ENCODE results near the gene CARS1. TPM values are rescaled to one million over a fixed set of nuclear protein-coding genes. Genes with fewer than 3 reads are reported as not detected.

The CARS1 gene
- 10 to 100 TPM; 74.6 to 81.5 TPM for total RNA-seq

DNA sequence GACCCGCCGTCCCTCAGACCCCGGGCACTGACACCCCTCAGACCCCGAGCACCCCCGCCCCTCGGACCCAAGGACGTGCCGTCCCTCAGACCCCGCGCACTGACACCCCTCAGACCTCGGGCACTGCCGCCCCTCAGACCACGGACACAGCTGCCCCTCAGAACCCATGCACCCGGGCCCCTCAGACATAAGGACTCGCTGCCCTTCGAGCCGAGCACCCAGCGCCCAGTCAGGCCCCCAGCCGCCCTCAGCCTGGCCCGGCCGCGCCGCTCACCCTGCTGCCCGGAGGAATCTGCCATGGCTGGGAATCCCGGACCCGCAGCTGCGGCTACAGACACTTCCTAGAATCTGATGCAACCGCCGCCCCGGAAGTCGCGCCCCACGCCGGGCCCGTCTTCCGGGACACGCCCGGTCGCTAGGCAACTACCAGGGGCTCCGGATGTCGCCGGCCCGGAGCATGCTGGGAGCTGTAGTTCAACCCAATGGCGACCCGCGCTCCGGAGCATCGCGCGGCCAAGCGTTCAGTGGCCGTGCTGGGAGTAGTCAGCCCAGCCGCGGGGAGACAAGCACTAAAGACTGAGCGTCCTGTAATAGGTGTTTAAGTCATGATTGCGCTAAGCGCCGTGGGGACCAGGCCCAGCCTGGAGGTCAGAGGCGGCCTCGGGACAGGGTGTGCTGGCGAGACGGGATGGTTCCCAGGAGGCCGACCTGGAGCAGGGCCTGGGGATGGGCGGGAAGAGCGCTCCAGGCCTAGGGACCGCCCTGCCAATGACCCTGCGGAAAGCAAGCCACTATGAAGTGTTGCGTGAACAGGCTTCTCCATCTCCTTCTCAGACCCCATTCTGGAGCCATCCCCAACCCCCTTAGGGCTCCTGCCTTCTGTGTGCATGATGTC, at the start of gene CARS1:
TSS of gene CARS1 (minus strand) at position 355 of the 895 bp plus-strand sequence. CDS start at position 299, 56 bp downstream.
- peaks cover 20% of the 10 kb centered on the region for H3K36me3 Mint-ChIP-seq (ENCODE audit: low read depth)
- H3K4me3 Mint-ChIP-seq = peak within 1 kb of the TSS; percentile 87
- ChIA-PET CTCF (interaction anchor here (0.6 to 1.7 kb wide), 6 partner anchors 8 to 351 kb away, joined by 3 to 5 read pairs (median 3); no protein-coding TSS in a partner anchor), POLR2A (interaction anchor here (0.6 to 2.2 kb wide), 7 partner anchors 12 to 68 kb away, joined by 3 to 7 read pairs (median 6); no protein-coding TSS in a partner anchor)
- ATAC-seq = peak; percentile 94
- H3K9me3 Mint-ChIP-seq (ENCODE audit: insufficient read depth) = no peaks in the 10 kb centered on the region
- H3K27me3 Mint-ChIP-seq (ENCODE audit: low read depth) = no peaks in the 10 kb centered on the region
- H3K27ac Mint-ChIP-seq = peak within 1 kb of the TSS; percentile 90
- H3K4me1 Mint-ChIP-seq (ENCODE audit: low read depth) = peaks cover 43% of the 10 kb centered on the region
- DNase-seq = peak; percentile 96

- Mint-ChIP-seq H3K4me1 (ENCODE audit: low read depth) (no peaks in the 10 kb centered on the region), H3K36me3 (ENCODE audit: low read depth) (no peaks in the 10 kb centered on the region), H3K27ac (no peak overlapping the region), H3K9me3 (ENCODE audit: insufficient read depth) (no peaks in the 10 kb centered on the region), H3K27me3 (ENCODE audit: low read depth) (no peaks in the 10 kb centered on the region), H3K4me3 (no peak overlapping the region)
- CTCF ChIA-PET = no interaction called here
- DNase-seq (no peak), ATAC-seq (no peak)
- POLR2A ChIA-PET = no interaction called here
Observed at GRCh38 chr11:3105791-3106735, 48.8 kb upstream of the CARS1 start.

- Mint-ChIP-seq H3K4me1 (ENCODE audit: low read depth) (peaks cover 2% of the 10 kb centered on the region), H3K4me3 (no peak overlapping the region), H3K27ac (no peak overlapping the region), H3K36me3 (ENCODE audit: low read depth) (no peaks in the 10 kb centered on the region), H3K9me3 (ENCODE audit: insufficient read depth) (no peaks in the 10 kb centered on the region), H3K27me3 (ENCODE audit: low read depth) (no peaks in the 10 kb centered on the region)
- DNase-seq = no peak
- ChIA-PET POLR2A (no interaction called here), CTCF (interaction anchor here (1.3 kb wide), 1 partner anchor 9 kb away, joined by 3 read pairs; no protein-coding TSS in a partner anchor)
- ATAC-seq = no peak
Observed at GRCh38 chr11:3104961-3105790, 48.0 kb upstream of the CARS1 start.

GRCh38 chr11:3104051-3104714, 47.0 kb upstream of the CARS1 start:
- Mint-ChIP-seq H3K27ac (no peak overlapping the region), H3K4me3 (no peak overlapping the region), H3K4me1 (ENCODE audit: low read depth) (peaks cover 6% of the 10 kb centered on the region), H3K27me3 (ENCODE audit: low read depth) (no peaks in the 10 kb centered on the region), H3K36me3 (ENCODE audit: low read depth) (no peaks in the 10 kb centered on the region), H3K9me3 (ENCODE audit: insufficient read depth) (no peaks in the 10 kb centered on the region)
- POLR2A ChIA-PET = no interaction called here
- CTCF ChIA-PET = interaction anchor here (1.3 kb wide), 1 partner anchor 10 kb away, joined by 3 read pairs; no protein-coding TSS in a partner anchor
- ATAC-seq (peak; percentile 21), DNase-seq (no peak)

DNA sequence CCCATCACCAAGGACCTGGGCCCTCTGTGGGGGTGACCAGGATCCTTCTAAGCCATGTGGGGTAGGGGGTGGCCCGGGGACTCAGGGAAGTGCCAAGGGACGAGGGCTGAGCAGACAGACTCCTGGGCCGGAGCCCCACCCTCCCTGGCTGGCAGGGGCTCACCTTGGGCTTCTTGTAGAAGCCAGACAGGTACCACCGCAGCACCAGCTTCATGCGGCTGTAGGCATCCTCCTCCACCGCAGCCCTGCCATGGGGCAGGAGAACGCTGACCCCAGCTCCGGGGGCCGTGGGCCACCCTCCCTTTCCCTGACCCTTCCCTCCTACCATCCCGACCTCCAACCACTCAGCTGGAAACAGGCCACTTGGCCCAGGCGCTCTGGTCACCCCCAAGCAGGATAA, 45.9 kb upstream of the CARS1 start:
- no peak overlapping the region for H3K27ac Mint-ChIP-seq
- no peaks in the 10 kb centered on the region for H3K27me3 Mint-ChIP-seq (ENCODE audit: low read depth)
- H3K4me1 Mint-ChIP-seq (ENCODE audit: low read depth) = peaks cover 10% of the 10 kb centered on the region
- no peak for DNase-seq
- no peaks in the 10 kb centered on the region for H3K9me3 Mint-ChIP-seq (ENCODE audit: insufficient read depth)
- POLR2A ChIA-PET = no interaction called here
- H3K36me3 Mint-ChIP-seq (ENCODE audit: low read depth) = no peaks in the 10 kb centered on the region
- H3K4me3 Mint-ChIP-seq = no peak overlapping the region
- CTCF ChIA-PET = interaction anchor here (1.1 kb wide), 1 partner anchor 12 kb away, joined by 3 read pairs; no protein-coding TSS in a partner anchor
- no peak for ATAC-seq

GRCh38 chr11:3102641-3102921, 45.4 kb upstream of the CARS1 start:
- CTCF ChIA-PET = interaction anchor here (1.1 kb wide), 1 partner anchor 11 kb away, joined by 3 read pairs; no protein-coding TSS in a partner anchor
- Mint-ChIP-seq H3K36me3 (ENCODE audit: low read depth) (no peaks in the 10 kb centered on the region), H3K4me1 (ENCODE audit: low read depth) (peaks cover 10% of the 10 kb centered on the region), H3K27ac (no peak overlapping the region), H3K4me3 (no peak overlapping the region), H3K27me3 (ENCODE audit: low read depth) (no peaks in the 10 kb centered on the region), H3K9me3 (ENCODE audit: insufficient read depth) (no peaks in the 10 kb centered on the region)
- POLR2A ChIA-PET = no interaction called here
- ATAC-seq (no peak), DNase-seq (no peak)

GRCh38 chr11:3101921-3102640, 44.9 kb upstream of the CARS1 start:
- Mint-ChIP-seq H3K27ac (no peak overlapping the region), H3K4me1 (ENCODE audit: low read depth) (peaks cover 10% of the 10 kb centered on the region), H3K4me3 (no peak overlapping the region), H3K27me3 (ENCODE audit: low read depth) (no peaks in the 10 kb centered on the region), H3K36me3 (ENCODE audit: low read depth) (no peaks in the 10 kb centered on the region), H3K9me3 (ENCODE audit: insufficient read depth) (no peaks in the 10 kb centered on the region)
- ATAC-seq = no peak
- ChIA-PET CTCF (interaction anchor here (1.1 kb wide), 1 partner anchor 11 kb away, joined by 3 read pairs; no protein-coding TSS in a partner anchor), POLR2A (no interaction called here)
- no peak for DNase-seq

DNA sequence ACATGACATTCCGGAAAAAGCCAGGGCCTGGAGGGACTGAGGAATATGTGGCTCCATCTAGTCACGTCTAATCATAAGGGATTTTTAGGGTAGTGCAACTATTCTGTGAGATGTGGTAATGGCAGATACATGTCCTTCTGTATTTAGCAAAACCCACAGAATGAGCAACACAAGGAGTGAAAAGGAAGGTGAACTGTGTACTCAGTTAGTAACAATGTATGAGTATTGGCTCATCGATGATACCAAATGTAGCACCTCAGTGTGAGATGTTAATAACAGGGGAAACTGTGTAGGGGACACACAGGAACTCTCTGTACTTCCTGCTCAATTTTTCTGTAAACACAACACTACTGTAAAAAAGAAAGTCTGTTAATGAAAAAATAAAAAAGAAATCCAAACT, 42.0 kb upstream of the CARS1 start:
- Mint-ChIP-seq H3K9me3 (ENCODE audit: insufficient read depth) (no peaks in the 10 kb centered on the region), H3K4me3 (no peak overlapping the region), H3K27me3 (ENCODE audit: low read depth) (no peaks in the 10 kb centered on the region), H3K27ac (no peak overlapping the region), H3K36me3 (ENCODE audit: low read depth) (no peaks in the 10 kb centered on the region), H3K4me1 (ENCODE audit: low read depth) (peaks cover 10% of the 10 kb centered on the region)
- ChIA-PET CTCF (no interaction called here), POLR2A (no interaction called here)
- no peak for ATAC-seq
- no peak for DNase-seq

DNA sequence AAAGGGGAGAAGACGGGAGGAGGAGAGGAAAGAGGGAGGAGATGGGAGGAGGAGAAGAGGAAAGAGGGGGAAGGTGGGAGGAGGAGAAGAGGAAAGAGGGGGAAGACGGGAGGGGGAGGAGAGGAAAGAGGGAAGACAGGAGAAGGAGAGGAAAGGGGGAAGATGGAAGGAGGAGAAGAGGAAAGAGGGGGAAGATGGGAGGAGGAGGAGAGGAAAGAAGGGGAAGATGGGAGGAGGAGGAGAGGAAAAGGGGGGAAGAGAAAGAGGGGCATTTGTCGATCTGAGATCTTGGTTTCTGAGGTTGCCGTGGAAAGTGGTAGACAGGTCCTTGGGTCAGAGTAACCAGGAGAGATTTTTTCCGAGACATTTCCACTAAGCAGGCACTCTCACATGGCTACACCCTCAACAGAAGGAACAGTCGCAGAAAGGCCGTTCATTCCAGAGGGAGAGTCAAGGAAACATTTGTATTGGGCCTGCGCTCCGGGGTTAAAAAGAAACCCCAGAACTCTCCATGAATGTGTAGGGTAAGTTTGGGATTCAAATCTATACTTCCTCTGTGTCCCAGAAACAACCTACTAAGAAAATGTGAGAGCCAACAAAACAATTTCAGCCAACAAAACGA, 39.8 kb upstream of the CARS1 start:
- CTCF ChIA-PET = no interaction called here
- no peak for DNase-seq
- Mint-ChIP-seq H3K27me3 (ENCODE audit: low read depth) (no peaks in the 10 kb centered on the region), H3K36me3 (ENCODE audit: low read depth) (no peaks in the 10 kb centered on the region), H3K9me3 (ENCODE audit: insufficient read depth) (no peaks in the 10 kb centered on the region), H3K4me3 (no peak overlapping the region), H3K4me1 (ENCODE audit: low read depth) (peaks cover 11% of the 10 kb centered on the region), H3K27ac (no peak overlapping the region)
- POLR2A ChIA-PET = no interaction called here
- no peak for ATAC-seq

- no peaks in the 10 kb centered on the region for H3K27me3 Mint-ChIP-seq (ENCODE audit: low read depth)
- peaks cover 21% of the 10 kb centered on the region for H3K4me1 Mint-ChIP-seq (ENCODE audit: low read depth)
- no peak overlapping the region for H3K27ac Mint-ChIP-seq
- ChIA-PET CTCF (no interaction called here), POLR2A (no interaction called here)
- ATAC-seq (no peak), DNase-seq (no peak)
- no peaks in the 10 kb centered on the region for H3K9me3 Mint-ChIP-seq (ENCODE audit: insufficient read depth)
- H3K36me3 Mint-ChIP-seq (ENCODE audit: low read depth) = no peaks in the 10 kb centered on the region
- H3K4me3 Mint-ChIP-seq = no peak overlapping the region
Observed at GRCh38 chr11:3095712-3096361, 38.6 kb upstream of the CARS1 start.
